Fibroblast of lung (primary cell): ENCODE data around the gene TBC1D5.

ENCODE experiments used
- CTCF ChIP-seq, 2 donors: IDR thresholded peaks in 1 of 2; conservative IDR thresholded peaks in 1 of 2; 1 replicate in 1 of 2; 2 replicates in 1 of 2; pipeline ENCODE4 v1.5.1; 2011 to 2012; ENCODE audit warnings: low read length in 2 of 2, control low read depth in 1 of 2, inconsistent platforms in 1 of 2, low read depth in 1 of 2, mild to moderate bottlenecking in 1 of 2
- EZH2 ChIP-seq: IDR thresholded peaks from 2 replicates; pipeline ENCODE4 v1.5.1; 2012; ENCODE audit warnings: low read length, control low read depth, mild to moderate bottlenecking; ENCODE audit errors: missing control alignments

DNA sequence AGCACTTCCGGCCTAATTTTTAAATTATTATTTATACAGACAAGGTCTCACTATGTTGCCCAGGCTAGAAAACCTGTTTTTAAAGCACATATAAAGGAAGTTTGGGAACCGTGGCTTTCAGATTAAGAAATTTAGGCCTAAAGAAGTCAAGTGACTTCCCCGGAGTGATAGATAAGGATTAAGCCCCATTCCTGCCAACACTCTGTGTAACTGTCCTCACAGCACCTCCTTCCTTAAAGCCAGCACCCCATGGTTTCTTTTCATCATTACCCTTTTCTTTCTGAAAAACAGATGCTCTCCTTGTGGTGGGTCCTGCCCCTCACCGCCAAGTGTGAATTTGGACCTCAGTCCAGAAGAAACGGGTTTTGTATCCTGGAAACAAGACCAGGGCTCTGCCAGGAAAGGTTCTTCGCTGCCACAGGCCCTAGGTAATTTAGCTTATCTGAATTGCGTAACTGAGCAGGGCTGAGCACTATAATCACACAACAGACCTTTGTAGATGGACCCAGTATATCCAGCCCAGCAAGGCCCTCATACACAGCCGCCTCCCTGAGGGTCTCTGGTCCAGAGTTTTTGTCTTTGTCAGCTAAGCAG lies 626.3 kb downstream of the TBC1D5 start:
- TF ChIP-seq CTCF (conservative IDR thresholded peaks at IDR 0.05 in 1 of 2, IDR thresholded peaks at IDR 0.05 in 1 of 2; ENCODE audit: low read depth in 1 of 2, low read length in 2 of 2) = no peak
- TF ChIP-seq EZH2 = no peak
